NCI-H524 (cell line): Measurements from ENCODE around the gene DGKG.

Source experiments
- DNase-seq, 2 experiments: peaks; one replicate each; lab custom pipeline; 2025; lab: John Stamatoyannopoulos, UW

Gene DGKG

DNA sequence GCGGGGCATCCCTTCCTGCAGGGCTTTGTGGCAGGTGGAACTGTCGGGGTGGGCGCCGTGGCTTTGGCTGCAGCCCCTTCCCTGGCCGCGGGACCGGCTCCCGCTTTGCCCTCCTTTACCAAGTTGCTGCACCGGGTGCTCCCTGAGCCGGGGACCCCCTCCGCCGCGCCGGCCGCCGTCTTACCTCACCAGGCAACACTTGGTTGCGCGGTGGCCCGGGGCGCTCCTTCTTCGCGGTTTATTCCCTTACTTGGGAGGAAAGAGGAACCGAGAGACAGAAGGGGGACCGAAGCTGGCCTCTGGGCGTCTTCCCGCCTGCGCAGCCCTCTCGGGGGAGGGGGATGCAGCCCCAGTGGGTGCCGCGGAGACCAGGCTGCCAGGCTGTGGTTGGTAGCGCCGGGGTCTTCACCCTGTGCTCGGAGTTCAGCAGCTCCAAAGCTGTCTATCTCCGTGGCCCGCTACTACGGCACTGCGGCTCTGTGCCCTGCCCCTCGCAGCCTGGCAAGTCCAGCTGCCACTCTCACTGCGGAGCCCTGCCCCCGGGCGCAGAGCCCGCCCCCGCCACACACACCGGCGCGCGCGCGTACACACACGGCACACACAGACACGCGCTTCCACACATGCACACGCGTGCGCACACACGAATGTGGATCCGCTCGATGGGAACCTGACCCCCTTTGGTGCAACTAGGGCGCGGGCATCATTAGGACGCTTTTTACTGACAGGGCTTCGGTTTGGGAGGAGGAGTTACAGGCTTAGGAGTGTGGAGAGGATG, at the start of gene DGKG:
TSS of gene DGKG (minus strand) at position 473 of the 775 bp plus-strand sequence. CDS start 41,775 bp downstream, outside the sequence.
- DNase-seq = peak; percentile 48 to 78

DNA sequence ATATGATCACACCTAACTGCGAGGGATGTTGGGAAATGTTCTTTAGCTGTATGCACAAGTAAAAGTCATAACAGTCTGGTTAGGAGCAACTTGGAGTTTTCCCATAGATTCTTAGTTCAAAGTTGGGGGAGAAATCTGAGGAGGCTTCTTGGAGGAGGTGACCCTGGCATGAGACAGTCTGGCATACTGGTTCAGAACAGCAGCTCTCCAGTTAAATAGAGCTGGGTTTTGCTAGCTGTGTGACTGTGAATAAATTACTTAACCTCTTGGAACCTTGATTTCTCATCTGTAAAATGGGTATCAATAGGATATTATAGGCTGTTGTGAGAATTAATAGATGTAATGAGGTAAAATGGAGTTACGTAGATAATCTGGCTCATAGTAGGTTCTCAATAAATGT, 49.1 kb upstream of the DGKG start:
- DNase-seq = no peak

DNA sequence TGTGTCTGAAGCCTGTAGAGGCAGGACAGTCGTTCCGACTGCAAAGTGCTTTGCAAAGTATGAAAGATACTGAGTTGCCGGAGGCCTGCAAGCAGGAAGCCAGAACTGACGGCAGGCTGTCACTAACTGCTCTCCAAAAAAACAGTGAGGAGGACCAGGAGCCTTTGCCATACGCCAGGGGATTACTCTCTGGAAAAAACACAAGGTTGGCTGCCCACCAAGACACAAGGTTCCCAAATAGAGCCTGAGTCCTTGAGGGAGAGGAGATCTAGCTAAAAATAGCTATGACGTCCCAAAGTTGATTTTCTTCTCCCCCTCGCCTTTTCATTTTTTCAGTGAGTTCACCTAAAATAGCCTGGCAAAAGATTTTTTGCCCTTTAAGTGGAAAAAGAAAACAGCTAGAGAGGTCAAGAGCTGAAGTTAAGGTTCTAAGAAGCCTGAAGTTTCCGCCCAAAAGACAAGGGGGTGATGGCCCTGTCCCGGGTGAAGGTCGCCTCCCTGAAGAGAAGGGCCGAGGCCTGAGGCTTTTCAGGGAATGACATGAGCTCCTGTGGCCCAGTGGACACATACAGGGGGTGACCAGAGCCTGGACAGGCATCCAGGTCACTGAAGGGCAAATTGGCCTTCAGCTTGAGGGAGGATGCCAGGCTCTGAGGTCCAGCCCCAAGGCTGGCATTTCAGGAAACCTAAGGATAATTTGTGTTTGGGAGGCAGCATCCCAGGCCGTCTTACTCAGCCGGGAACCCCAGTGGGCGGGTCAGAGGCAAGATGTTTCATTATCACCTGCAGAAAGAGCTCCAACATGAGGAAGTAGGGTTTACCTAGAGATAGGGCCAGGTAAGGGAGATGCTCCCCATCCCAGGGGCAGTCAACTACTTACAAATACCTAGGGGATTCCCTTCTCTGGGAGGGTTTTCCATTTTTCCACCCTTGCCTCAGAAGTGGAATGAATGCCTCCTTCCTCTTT, 44.9 kb upstream of the DGKG start:
- no peak for DNase-seq

DNA sequence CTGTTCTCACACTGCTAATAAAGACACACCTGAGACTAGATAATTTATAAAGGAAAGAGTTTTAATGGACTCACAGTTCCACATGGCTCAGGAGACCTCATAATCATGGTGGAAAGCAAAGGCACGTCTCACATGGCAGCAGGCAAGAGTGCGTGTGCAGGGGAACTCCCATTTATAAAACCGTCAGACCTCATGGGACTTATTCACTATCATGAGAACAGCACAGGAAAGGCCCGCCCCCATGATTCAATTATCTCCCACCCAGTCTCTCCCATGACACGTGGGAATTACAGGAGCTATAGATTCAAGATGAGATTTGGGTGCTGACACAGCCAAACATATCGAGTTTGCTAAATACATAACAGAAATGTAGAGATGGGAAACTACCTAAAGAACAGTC, 39.5 kb upstream of the DGKG start:
- DNase-seq = no peak

DNA sequence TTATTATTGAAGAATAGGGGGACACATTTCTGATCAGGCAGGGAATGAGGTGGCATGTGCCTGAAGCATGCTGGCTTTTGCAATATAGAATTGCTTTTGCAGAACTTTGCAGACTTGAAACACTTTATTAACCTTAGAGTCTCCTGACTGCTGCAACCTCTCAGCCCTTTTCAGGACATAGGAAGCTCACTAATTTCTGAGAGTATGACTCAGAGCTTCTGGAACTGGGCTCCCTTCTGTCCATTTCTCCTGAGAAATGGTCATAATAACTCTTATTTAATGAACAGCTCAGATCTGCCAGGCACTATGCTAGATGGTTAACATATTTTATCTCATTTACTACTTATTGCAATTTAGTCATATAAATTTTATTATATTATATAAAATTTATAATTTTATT, 38.6 kb upstream of the DGKG start:
- no peak for DNase-seq

DNA sequence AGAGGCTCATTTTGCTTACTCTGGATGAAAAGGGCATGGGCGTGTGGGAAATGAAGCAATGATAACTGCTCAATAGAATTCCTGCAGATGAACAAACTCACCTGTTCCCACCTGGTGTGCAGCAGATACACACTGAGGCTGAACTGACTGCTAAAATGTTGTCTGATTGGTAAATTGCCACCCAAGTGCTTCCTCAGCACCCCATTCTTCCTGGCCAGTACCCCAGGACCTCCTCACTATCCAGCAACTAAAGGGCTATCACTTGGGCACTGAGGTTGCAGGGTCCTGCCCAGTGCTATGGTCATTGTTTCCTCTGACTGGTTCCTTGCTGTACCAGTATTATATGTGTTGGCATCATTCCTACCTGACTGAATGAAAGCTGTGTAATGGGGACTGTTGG, 38.0 kb upstream of the DGKG start:
- no peak for DNase-seq

DNA sequence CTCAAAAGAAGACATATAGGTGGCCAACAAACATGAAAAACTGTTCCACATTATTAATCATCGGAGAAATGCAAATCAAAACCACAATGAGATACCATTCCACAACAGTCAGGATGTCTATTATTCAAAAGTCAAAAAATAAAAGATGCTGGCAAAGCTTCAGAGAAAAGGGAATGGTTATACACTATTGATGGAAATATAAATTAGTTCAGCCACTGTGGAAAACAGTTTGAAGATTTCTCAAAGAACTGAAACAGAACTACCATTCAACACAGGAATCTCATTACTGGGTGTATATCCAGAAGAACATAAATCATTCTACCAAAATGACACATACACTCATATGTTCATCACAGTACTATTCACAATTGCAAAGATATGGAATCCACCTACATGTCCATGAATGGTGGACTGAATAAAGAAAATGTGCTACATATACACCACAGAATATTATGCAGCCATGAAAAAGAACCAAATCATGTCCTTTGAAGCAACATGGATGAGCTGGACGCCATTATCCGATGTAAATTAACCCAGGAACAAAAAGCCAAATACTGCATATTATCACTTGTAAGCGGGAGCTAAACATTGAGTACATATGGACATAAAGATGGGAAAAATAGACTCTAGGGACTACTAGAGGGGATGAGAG, 32.7 kb upstream of the DGKG start:
- DNase-seq = no peak

DNA sequence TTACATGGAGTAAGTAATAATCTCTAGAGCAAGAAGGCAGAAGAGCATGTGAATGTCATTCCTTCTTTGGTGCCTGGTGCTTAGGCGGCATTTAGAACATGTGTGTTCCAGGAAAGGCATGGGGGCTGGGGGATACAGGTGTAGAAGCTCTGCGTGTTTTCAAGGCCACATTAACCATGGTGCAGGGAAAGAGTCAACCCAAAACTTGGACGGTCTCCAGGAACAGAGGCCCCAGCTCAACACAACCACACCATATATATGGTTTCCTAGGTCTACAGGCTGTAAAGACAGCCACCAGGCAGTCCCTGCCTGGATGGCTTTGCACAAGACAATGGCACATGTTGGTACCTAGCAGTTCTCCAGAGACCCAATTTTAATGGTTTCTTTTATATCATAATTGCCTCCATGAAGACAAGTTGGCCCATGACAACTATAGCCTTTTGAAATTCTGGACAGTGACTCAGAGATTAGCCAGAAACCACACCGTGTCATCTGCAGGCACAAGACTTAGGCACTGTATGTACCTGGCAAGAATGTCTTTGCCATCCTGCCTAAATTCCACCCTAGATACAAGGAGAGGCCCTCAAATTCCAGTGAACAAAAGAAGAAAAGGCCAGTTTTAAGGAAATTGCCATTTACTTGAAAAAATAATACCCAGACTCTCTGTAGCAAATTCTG, 25.0 kb upstream of the DGKG start:
- DNase-seq = no peak

DNA sequence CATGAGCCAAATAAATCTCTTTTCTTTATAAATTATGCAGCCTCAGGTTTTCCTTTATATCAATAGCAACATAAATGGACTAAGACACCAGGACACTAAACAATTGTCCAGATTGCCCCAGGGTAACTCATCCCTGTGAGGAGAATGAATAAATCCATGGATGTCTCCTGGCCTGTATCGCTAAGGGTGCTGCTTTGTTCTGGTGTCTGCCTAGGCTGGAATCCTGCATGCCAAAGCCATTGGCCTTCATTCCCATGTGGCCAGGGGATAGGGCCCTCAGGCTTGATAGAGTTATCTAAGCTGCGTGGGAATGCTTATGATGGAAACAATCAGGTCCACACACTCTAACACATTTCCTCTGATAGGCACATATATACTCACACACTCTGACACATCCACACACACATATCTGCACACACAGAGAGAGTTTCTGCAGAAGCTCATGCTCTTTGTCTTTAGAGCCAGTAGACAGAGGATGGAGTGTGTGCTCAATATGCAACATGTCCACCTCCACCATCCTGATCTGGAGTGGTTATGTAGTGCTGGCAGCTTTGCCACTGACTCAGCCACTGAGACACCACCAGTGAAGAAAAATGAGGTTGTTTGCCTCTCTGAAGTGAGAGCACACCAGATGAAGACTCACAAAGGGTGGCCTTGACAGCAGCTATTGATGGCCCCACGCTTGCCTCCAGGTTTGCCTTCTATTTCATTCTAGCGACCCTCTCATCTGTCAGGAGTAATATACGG, 24.0 kb upstream of the DGKG start:
- no peak for DNase-seq

DNA sequence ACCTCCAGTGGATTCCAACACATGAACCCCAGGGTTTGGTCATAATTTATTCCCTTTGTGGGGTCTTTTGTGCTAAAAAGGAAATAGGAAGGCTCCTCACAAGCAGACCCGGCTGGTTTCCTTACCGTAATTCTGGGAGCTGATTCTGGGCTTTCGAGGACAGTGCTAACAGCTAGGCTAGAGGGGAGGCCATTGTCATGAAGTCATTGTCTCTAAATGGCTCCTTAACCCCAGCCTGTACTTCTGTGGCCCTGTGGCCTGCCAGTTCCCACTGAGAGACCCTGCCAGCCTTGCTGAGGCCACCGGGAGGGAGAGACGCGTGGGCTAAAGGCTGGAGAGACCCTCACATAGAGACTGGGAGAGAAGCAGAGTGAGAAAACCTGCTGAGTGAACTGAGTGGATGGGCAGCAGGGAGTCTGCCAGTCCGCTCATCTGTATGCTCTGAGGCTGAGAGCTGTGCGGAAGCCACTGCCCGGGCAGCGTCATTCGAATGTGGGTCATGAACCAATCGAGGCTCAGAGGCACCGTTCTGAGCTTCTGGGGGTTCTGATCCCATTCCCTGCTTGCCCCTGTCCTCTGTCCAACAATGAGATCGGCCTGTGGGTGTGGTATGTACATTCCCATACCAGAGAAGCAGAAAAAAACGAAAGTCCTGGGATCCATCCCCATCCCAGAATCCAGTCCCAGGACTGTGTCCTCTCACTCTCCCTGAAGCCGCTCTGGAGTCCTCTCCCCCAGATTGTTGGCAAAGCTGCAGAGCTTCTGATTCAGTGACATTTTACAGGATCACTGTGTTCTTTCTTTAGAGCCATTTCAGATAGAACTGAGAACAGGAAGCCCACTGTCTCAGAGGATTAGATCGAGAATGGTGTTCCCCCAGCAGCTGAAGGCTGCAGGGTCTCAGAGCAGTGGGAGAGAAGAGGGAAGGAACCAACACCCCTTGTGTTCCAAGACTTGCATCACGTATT, 21.3 kb upstream of the DGKG start:
- no peak for DNase-seq

DNA sequence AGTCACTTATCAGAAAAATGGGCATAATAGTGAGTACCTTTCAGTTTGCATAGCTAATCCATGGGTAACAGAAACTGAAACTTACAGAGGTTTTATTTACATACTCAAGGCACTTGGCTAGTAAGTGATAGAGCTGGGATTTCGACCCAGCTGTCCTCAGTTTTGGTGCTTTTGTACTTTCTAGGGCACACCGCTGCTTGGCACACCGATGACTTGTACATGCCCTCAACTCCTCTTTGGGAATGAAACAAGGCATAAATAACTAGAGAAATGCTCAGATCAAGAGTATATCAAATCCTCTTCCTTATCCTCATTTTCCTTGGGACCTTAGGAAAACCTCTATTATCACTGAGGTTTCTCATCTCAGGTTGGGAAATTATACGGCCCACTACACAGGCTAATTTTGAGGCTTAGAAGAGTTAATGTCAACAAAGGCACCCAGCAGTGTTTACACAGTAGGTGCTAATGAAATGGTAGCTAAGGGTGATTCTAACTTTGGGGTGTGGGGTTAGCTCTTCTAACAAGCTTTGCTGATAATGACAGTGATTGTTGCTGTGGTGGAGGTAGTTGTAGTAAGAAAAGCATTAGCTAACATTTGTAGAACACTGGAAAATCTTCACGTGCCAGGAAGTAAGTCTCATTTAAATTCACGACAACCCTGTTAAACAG, 20.3 kb upstream of the DGKG start:
- no peak for DNase-seq

DNA sequence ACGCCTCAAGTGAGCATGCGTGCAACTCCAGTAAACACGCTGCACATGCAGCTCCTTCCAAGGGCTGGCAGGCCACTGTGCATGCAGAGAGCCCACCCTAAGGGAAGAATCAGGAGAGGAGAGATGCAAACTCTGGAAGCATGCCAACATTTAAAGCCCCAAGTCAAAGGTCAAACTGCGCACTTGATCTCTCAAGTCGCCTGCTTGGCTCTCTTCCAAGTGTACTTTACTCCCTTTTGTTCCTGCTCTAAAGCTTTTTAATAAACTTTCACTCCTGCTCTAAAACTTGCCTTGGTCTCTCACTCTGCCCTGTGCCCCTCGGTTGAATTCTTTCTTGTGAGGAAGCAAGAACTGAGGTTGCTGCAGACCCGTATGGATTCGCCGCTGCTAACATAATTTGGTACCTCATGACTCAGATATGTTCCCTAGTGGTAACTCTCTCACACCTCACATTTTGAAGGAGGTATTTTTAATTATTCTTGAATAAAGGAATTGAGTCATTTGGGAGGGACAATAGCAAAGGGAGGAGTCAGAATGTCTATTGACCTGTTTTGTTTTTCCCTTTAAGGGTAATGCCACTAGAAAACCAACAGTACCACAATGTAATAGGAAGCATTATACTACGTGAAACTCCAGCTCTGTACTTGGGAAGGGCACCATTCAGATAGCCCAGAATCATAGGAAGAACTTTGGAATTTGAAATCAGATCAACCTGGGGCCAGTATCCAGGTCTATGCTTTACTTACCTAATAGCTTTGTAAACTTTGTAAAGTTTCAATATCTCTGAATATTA, 19.6 kb upstream of the DGKG start:
- no peak for DNase-seq

DNA sequence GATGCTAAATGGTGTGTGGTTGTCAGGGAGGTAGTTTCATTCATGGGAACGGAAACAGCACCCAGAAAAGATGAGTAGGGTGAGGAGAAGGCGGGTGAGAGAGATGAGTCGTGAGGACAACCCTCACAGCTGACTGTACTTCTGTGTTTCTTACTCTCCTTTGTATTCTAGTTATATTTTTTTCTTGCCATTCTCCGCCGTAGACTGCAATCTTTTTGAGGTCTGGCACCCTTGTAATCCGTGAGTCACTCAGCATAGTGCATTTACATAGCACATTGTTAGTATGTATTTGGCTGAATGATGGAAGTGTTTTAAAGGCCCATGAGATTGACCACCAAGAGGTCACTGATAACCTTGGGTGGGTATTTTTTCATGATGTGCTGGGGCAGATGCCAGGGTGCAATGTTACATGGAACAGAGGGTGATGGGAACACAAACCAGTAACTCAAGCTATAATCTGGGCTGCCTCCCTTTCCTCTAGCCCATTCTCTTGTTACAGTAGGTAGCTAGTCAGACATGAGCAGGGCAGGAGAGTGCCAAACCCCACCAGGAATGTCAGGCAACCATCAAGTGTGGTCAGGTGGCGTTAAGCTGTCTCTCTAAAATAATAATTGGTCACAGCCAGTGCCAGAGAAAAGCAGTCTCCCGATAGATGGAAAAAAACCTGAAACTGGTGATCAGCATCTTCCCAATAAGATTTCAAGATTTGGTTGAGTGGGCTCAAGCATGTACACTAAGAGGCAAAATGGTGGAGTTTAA, 18.8 kb upstream of the DGKG start:
- DNase-seq = no peak

DNA sequence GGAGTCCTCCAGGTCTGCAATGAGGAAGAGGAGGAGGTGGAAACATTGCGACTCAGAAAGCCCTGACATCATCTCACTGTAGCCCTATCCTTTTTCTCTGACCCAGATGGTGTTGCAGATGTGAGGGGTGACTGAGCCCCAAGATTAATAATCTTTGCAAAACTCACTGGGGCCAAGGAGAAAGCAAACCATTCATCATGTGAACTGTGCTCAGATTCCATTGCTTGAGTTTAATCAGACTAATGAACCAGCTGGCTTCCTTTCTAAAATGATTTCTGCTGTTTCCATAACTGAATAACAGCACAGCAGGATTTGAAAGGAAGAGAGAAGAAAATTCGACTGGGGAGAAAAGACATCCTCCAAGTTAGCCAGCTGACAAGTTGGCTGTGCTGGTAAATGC, 13.4 kb upstream of the DGKG start:
- DNase-seq = no peak

DNA sequence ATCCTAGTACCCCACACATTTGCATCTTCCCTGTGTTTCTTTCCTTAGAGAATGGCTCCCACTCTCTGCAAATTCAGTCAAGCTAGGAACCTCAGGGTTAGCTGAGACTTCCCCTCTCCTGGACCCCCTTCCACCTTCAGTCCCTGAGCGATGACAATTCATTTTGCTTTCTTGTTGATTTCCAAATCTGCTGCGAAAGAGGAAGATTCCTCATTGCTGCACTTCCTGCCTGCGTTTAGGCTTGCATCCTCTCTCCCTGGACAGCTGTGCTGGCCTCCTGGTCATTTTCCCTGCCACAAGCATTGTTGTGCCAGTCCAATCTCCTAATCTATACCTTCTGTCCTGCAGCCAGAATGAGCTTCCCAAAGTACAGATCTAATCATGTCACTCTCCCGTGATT, 12.3 kb upstream of the DGKG start:
- DNase-seq = no peak

DNA sequence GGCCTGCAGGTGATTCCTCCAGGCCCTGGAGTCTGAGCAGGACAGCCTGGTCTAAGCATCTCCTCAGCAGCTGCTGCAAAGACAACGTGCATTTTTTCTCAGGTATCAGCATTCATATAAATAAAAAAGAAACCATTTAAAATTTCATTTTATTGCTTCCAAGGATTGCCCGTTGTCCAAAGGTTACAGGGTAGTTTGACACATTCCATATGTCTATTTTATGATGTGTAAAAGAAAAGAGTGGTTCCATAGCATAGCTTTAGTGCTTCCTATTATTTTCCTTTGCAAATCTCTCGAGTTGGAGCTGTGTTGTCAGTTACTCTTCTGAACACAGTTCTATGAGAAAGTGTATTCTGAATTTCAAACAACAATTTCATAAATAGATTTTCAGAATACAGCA, 7.2 kb upstream of the DGKG start:
- no peak for DNase-seq

DNA sequence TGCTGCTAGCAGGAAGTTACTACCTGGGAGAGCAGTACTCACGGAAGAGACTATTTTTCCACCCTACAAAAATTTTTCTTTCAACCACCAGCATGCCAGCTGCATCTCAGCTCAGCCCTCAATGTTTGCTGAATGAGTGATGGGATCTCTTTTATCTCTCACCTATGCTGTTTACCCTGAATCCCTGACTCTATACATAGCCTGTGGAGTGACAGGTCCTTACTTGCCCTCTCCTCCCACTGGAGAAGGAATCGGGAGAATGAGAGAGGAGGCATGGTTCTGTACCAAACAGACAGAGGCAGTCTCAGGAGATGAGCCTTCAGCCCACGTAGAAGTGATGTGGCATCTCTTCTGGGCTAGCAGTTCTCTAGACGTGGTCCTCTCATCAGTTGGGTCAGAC, 6.7 kb upstream of the DGKG start:
- DNase-seq = no peak

DNA sequence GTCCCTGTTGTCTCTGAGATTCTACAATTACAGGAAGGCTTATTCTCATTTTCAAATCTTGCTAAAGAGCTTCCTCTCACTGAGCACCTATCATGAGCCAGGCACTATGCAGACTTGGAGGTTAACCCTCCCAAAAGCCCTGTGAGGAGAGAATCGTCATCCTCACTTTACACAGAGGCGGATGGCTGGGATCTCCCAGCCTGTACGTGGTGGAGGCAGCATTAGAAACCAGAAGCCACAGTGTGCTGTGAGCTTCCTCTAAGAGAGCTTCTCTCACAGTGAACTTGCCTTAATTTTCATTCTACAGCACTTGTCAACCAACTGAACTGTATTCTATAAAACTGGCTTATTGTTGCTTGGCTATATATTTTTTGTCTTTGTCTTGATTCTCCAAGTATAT, 6.1 kb upstream of the DGKG start:
- DNase-seq = no peak
